Subcutaneous adipose tissue (tissue), 4 donors: Measurements from ENCODE around the gene ELSPBP1. TPM values are rescaled to one million over a fixed set of nuclear protein-coding genes. Genes with fewer than 3 reads are reported as not detected.

Experiments used
- CTCF ChIP-seq: fragments of 450-650 bp; IDR thresholded peaks from one replicate; pipeline ENCODE4 v1.5.1; 2016; ENCODE audit warnings: low read depth, mild to moderate bottlenecking, control low read depth, antibody characterized with exemption, moderate library complexity
- total RNA-seq, 4 donors: library from RNA; depleted of rRNA; stranded (reverse); fragments of >200 nt; gene quantifications; one replicate each; pipeline ENCODE4 v1.1.0, GENCODE V29; 2016

Gene ELSPBP1
- total RNA-seq, 4 donors from 2014 or later = not detected

DNA sequence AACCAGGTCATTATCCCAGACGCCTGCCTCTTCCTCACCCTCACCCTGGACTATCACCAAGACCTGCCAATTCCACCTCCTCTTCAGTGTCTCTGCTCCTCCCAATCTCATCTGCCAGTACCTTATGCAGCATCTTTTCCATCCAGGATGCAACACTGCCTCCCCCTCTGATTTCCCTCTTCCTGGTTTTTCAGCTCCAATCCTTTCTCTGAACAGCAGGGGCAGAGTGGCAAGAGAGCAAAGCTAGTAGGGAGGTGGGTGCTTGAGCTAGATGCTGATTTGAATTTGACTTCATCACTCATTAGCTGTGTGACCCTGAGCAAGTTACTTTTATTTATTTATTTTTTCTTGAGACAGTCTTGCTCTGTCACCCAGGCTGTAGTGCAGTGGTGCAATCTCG lies 75.0 kb downstream of the ELSPBP1 start:
- TF ChIP-seq CTCF = no peak

Other genes with a start within 250 kb of the ELSPBP1 start
- 100 to 1,000 TPM; 154 to 426 (median 281) TPM for gene NOP53, start 249.1 kb upstream of the ELSPBP1 start, total RNA-seq
- 100 to 1,000 TPM; 185 to 262 (median 222) TPM for gene SELENOW, start 215.9 kb upstream of the ELSPBP1 start, total RNA-seq
- gene TPRX1, start 190.1 kb upstream of the ELSPBP1 start, total RNA-seq = not detected
- not detected for gene CRX, start 172.7 kb upstream of the ELSPBP1 start, total RNA-seq
- not detected for gene TPRX2, start 135.4 kb upstream of the ELSPBP1 start, total RNA-seq
- not detected for gene SULT2A1, start 108.3 kb upstream of the ELSPBP1 start, total RNA-seq
- not detected for gene BSPH1, start 2.5 kb upstream of the ELSPBP1 start, total RNA-seq
- gene CABP5, start 49.4 kb downstream of the ELSPBP1 start, total RNA-seq = not detected
- 10 to 100 TPM in 2 of 4 donors, 1 to 10 TPM in 2; 3.5 to 11.1 (median 8.9) TPM for gene PLA2G4C, start 116.2 kb downstream of the ELSPBP1 start, total RNA-seq
- 10 to 100 TPM in 1 of 4 donors, 1 to 10 TPM in 3; 2.3 to 22.0 (median 8.5) TPM for gene LIG1, start 175.7 kb downstream of the ELSPBP1 start, total RNA-seq
- gene ZSWIM9, start 176.0 kb downstream of the ELSPBP1 start, total RNA-seq = 1 to 10 TPM; 1.9 to 8.1 (median 3.0) TPM